Measurements from ENCODE around the gene ZIM2. TPM values are rescaled to one million over a fixed set of nuclear protein-coding genes. Genes with fewer than 3 reads are reported as not detected.
"Not testable (repeated sequence)": the region's sequence is repeated elsewhere in the genome, so short reads cannot be mapped to it uniquely, and the experiment has no call there.

ZIM2 gene
- total RNA-seq, 1 experiment from 2014 or later, result not detected

DNA sequence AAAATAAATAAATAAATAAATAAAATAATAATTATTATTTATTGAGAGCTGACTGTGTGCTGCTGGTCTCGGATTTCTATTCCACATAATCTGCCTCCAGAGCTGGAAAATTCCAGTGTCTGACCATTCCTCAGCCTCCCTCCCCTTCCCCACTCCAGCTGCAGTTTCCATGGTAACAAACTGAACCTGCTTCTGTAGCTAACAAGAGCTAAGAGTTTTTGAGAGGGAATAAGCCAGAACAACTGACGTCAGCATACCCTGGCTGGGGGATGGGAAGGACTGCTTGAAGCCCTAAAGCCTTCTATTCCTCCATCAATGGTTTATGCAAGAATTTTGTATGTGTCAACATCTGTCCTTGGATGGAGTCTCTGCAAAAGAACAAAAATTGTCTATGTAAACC is 26.0 kb upstream of the ZIM2 start (continued):
- TF ChIP-seq, protein P1, sequence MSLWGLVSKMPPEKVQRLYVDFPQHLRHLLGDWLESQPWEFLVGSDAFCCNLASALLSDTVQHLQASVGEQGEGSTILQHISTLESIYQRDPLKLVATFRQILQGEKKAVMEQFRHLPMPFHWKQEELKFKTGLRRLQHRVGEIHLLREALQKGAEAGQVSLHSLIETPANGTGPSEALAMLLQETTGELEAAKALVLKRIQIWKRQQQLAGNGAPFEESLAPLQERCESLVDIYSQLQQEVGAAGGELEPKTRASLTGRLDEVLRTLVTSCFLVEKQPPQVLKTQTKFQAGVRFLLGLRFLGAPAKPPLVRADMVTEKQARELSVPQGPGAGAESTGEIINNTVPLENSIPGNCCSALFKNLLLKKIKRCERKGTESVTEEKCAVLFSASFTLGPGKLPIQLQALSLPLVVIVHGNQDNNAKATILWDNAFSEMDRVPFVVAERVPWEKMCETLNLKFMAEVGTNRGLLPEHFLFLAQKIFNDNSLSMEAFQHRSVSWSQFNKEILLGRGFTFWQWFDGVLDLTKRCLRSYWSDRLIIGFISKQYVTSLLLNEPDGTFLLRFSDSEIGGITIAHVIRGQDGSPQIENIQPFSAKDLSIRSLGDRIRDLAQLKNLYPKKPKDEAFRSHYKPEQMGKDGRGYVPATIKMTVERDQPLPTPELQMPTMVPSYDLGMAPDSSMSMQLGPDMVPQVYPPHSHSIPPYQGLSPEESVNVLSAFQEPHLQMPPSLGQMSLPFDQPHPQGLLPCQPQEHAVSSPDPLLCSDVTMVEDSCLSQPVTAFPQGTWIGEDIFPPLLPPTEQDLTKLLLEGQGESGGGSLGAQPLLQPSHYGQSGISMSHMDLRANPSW (CRISPR knock-in tag; conservative IDR thresholded peaks at IDR 0.05; ENCODE audit: low read depth), result no peak
- no peak for TF ChIP-seq ESRRA (CRISPR knock-in tag; IDR thresholded peaks at IDR 0.05; ENCODE audit: borderline replicate concordance)

DNA sequence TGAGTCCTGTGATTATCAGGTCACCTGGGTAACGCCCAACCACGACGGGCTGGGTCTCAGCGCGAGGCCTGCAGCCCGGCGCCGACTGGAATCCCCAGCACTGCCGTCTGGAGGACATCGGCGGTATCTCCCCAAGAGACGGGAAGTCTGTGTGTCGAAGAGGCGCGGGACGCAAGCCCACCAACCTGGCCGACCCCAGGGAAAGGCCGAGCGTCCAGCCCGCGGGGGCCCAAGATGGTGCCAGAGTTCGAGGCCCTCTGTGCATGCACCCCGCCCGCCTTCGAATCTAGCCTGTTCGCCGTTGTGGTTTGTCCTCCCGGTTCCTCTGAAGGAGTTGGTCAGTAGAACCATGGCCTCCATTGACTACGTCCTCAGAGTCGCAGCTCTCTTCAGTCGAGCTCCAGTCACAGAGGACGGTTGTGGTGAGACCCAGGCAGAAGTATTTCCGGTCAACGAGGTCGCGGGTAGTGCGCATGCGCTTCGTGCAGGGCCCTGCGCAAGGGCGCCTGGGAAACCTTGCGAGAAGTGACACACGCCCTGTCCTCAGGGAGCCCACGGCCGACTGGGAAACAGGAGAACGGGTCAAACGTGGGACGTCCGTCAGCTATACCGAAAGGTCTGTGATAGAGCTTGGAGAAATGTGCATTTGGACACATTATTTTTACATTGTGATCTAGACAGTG is 24.1 kb upstream of the ZIM2 start:
- ATAC-seq (no peak), DNase-seq (ENCODE audit: low spot score) (no peak)
- Mint-ChIP-seq H3K9me3 (peaks cover 70% of the 10 kb centered on the region), H3K36me3 (peaks cover 66% of the 10 kb centered on the region), H3K27me3 (ENCODE audit: low read depth) (peaks cover 4% of the 10 kb centered on the region; the same call in 1 of the 2 replicates), H3K4me3 (no peak overlapping the region), H3K4me1 (no peaks in the 10 kb centered on the region), H3K27ac (no peak overlapping the region)
- ChIA-PET POLR2A (no interaction called here), CTCF (no interaction called here)
- TF ChIP-seq ZNF416 (CRISPR knock-in tag; IDR thresholded peaks at IDR 0.05) (no peak), JAZF1 (CRISPR knock-in tag; IDR thresholded peaks at IDR 0.05) (no peak), GTF2I (CRISPR knock-in tag; conservative IDR thresholded peaks at IDR 0.05) (no peak), GRHL2 (CRISPR knock-in tag; IDR thresholded peaks at IDR 0.05; ENCODE audit: insufficient replicate concordance, severe bottlenecking) (no peak), NR2C2 (CRISPR knock-in tag; IDR thresholded peaks at IDR 0.05) (no peak)

DNA sequence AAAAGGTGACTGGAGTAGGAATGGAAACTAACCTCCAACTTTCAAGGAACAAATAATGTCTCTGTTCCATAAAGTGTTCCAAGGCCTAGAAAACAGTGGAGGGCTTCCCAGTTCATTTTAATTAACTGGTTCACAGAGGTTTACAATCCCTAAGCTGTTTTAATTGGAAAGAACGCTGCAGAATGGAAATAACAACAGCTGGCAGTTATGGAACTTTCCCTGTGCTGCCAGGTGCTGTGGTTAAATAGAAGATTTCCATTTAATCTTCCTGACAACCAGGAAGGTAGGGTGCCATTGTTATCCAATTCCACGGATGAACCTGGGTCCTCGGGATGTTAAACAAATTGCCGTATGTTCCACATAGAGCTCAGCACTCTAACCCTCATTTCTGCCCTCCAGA is 22.2 kb upstream of the ZIM2 start:
- POLR2A ChIA-PET, result interaction anchor here (0.6 kb wide), 1 partner anchor 134 kb away, joined by 4 read pairs; no protein-coding TSS in a partner anchor
- H3K9me3 Mint-ChIP-seq, result peaks cover 71% of the 10 kb centered on the region
- peaks cover 4% of the 10 kb centered on the region; the same call in 1 of the 2 replicates for H3K27me3 Mint-ChIP-seq (ENCODE audit: low read depth)
- peaks cover 62% of the 10 kb centered on the region for H3K36me3 Mint-ChIP-seq
- ATAC-seq, result no peak
- no peaks in the 10 kb centered on the region for H3K4me1 Mint-ChIP-seq
- H3K4me3 Mint-ChIP-seq, result no peak overlapping the region
- no peak overlapping the region for H3K27ac Mint-ChIP-seq
- TF ChIP-seq MXD4 (CRISPR knock-in tag; IDR thresholded peaks at IDR 0.05; ENCODE audit: borderline replicate concordance) (no peak), CREM (CRISPR knock-in tag; IDR thresholded peaks at IDR 0.05) (no peak), TCF7 (CRISPR knock-in tag; IDR thresholded peaks at IDR 0.05; ENCODE audit: low read depth) (no peak)
- no peak for DNase-seq (ENCODE audit: low spot score)
- CTCF ChIA-PET, result no interaction called here

DNA sequence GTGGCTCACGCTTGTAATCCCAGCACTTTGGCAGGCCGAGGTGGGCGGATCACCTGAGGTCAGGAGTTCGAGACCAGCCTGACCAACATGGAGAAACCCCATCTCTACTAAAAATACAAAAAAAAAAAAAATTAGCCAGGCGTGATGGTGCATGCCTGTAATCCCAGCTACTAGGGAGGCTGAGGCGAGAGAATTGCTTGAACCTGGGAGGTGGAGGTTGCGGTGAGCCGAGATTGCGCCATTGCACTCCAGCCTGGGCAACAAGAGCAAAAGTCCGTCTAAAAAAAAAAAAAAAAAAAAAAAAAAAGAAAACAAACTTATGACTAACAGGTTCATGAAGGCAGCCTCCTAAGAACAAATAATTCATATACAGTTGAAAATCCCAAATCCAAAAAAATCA is 19.9 kb upstream of the ZIM2 start:
- H3K27ac Mint-ChIP-seq; H3K4me3 Mint-ChIP-seq; DNase-seq (ENCODE audit: low spot score); H3K27me3 Mint-ChIP-seq (ENCODE audit: low read depth); POLR2A ChIA-PET; H3K4me1 Mint-ChIP-seq; ATAC-seq; CTCF ChIA-PET: not testable (repeated sequence)
- peaks cover 63% of the 10 kb centered on the region for H3K36me3 Mint-ChIP-seq
- H3K9me3 Mint-ChIP-seq, result peaks cover 72% of the 10 kb centered on the region

DNA sequence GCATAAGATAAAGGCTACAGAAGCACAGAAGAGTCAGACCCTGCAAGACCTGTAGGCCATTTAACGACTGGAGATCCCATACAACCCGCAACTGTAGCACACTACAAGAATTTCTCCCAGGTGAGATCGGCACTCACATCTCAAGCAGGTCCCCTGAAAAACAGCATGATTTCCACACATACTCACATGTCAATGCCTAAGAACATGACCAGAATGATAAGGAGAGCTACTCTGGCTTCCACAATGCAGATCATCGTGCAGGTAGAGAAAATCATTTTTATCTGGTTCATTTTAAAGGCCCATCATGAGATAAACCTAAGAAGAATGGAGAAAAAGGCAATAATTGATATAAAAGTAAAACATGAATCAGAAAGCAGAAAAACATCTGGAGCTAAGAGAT is 17.5 kb upstream of the ZIM2 start:
- DNase-seq (ENCODE audit: low spot score) (no peak), ATAC-seq (no peak)
- Mint-ChIP-seq H3K4me1 (no peaks in the 10 kb centered on the region), H3K27me3 (ENCODE audit: low read depth) (peaks cover 5% of the 10 kb centered on the region; the same call in 1 of the 2 replicates), H3K9me3 (peaks cover 73% of the 10 kb centered on the region), H3K36me3 (peaks cover 62% of the 10 kb centered on the region), H3K4me3 (no peak overlapping the region), H3K27ac (no peak overlapping the region)
- ChIA-PET CTCF (no interaction called here), POLR2A (no interaction called here)
- TF ChIP-seq CREB1 (CRISPR knock-in tag; IDR thresholded peaks at IDR 0.05), result no peak
- no peak for TF ChIP-seq NR1H2 (CRISPR knock-in tag; IDR thresholded peaks at IDR 0.05)
- TF ChIP-seq, protein P2, sequence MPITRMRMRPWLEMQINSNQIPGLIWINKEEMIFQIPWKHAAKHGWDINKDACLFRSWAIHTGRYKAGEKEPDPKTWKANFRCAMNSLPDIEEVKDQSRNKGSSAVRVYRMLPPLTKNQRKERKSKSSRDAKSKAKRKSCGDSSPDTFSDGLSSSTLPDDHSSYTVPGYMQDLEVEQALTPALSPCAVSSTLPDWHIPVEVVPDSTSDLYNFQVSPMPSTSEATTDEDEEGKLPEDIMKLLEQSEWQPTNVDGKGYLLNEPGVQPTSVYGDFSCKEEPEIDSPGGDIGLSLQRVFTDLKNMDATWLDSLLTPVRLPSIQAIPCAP (CRISPR knock-in tag; IDR thresholded peaks at IDR 0.05), result no peak
- TF ChIP-seq, protein P3, sequence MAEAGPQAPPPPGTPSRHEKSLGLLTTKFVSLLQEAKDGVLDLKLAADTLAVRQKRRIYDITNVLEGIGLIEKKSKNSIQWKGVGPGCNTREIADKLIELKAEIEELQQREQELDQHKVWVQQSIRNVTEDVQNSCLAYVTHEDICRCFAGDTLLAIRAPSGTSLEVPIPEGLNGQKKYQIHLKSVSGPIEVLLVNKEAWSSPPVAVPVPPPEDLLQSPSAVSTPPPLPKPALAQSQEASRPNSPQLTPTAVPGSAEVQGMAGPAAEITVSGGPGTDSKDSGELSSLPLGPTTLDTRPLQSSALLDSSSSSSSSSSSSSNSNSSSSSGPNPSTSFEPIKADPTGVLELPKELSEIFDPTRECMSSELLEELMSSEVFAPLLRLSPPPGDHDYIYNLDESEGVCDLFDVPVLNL (CRISPR knock-in tag; IDR thresholded peaks at IDR 0.05; ENCODE audit: borderline replicate concordance, low read depth), result no peak
- TF ChIP-seq RELA (CRISPR knock-in tag; IDR thresholded peaks at IDR 0.05; ENCODE audit: borderline replicate concordance), result no peak
- TF ChIP-seq, protein P4, sequence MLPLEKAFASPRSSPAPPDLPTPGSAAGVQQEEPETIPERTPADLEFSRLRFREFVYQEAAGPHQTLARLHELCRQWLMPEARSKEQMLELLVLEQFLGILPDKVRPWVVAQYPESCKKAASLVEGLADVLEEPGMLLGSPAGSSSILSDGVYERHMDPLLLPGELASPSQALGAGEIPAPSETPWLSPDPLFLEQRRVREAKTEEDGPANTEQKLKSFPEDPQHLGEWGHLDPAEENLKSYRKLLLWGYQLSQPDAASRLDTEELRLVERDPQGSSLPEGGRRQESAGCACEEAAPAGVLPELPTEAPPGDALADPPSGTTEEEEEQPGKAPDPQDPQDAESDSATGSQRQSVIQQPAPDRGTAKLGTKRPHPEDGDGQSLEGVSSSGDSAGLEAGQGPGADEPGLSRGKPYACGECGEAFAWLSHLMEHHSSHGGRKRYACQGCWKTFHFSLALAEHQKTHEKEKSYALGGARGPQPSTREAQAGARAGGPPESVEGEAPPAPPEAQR (CRISPR knock-in tag; IDR thresholded peaks at IDR 0.05), result no peak
- TF ChIP-seq, protein P5, sequence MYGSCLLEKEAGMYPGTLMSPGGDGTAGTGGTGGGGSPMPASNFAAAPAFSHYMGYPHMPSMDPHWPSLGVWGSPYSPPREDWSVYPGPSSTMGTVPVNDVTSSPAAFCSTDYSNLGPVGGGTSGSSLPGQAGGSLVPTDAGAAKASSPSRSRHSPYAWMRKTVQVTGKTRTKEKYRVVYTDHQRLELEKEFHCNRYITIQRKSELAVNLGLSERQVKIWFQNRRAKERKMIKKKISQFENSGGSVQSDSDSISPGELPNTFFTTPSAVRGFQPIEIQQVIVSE (CRISPR knock-in tag; IDR thresholded peaks at IDR 0.05; ENCODE audit: borderline replicate concordance), result no peak
- TF ChIP-seq ZNF671 (CRISPR knock-in tag; IDR thresholded peaks at IDR 0.05), result no peak
- TF ChIP-seq ELF4 (CRISPR knock-in tag; IDR thresholded peaks at IDR 0.05; ENCODE audit: low read depth), result no peak
- no peak for TF ChIP-seq HMGA2 (CRISPR knock-in tag; IDR thresholded peaks at IDR 0.05)
